Panc1 (cell line): ENCODE data around the gene PHLDA3. TPM values are rescaled to one million over a fixed set of nuclear protein-coding genes. Genes with fewer than 3 reads are reported as not detected.

ENCODE experiments used
- ATAC-seq: fragments of 200-7000 bp; cut with Tn5 transposase; 2 replicates; pipeline ENCODE4 v1.9.1; 2020; ENCODE audit warnings: mild to moderate bottlenecking, moderate library complexity
- BruUV-seq: library from RNA; stranded (reverse); fragments of 400-500 nt; replicated peaks from 2 replicates; lab custom pipeline; 2021; lab: Mats Ljungman, UMichigan
- CTCF ChIA-PET: fragments of 300-600 bp; sonication (Branson Sonifier 250); formaldehyde crosslinking; loops from one replicate; lab custom pipeline; 2022; ENCODE audit warnings: antibody characterized with exemption; lab: Charles Lee
- POLR2A ChIA-PET: fragments of 300-600 bp; sonication (Branson Sonifier 250); formaldehyde crosslinking; loops from one replicate; lab custom pipeline; 2022; ENCODE audit warnings: antibody characterized with exemption; lab: Charles Lee
- DNase-seq: peaks from one replicate; pipeline ENCODE4 v3.0.0-alpha.2; 2010; ENCODE audit warnings: low read depth, low spot score
- H3K27ac ChIP-seq: 2 replicates; pipeline ENCODE4 v1.5.1; 2011; ENCODE audit warnings: mild to moderate bottlenecking, low read length, inconsistent platforms
- H3K27me3 ChIP-seq: fragments of 200-500 bp; sonication (Bioruptor generic); 2 replicates; pipeline ENCODE4 v1.6.0; 2014; ENCODE audit warnings: low read length, inconsistent platforms; ENCODE audit not compliant: control insufficient read depth, insufficient read depth
- H3K36me3 ChIP-seq: fragments of 200-500 bp; sonication (Bioruptor generic); 2 replicates; pipeline ENCODE4 v1.5.1; 2014; ENCODE audit warnings: inconsistent platforms, mild to moderate bottlenecking, low read length, moderate library complexity; ENCODE audit not compliant: control insufficient read depth, insufficient read depth
- H3K4me1 ChIP-seq: 2 replicates; pipeline ENCODE4 v1.5.1; 2011; ENCODE audit warnings: inconsistent platforms, mild to moderate bottlenecking, low read length, moderate library complexity; ENCODE audit not compliant: control insufficient read depth, insufficient read depth
- H3K4me3 ChIP-seq, 2 experiments: 2 replicates each; pipeline ENCODE4 v1.5.1; 2011 to 2012; ENCODE audit warnings: low read depth in 2 of 2, low read length in 2 of 2, mild to moderate bottlenecking in 2 of 2, inconsistent platforms in 1 of 2, moderate library complexity in 1 of 2
- H3K9me3 ChIP-seq: fragments of 200-500 bp; sonication (Bioruptor generic); 2 replicates; pipeline ENCODE4 v1.5.1; 2014; ENCODE audit warnings: low read depth, mild to moderate bottlenecking, inconsistent platforms, low read length, moderate library complexity; ENCODE audit not compliant: control insufficient read depth, insufficient read depth
- CTCF ChIP-seq: fragments of 450-650 bp; IDR thresholded peaks from 2 replicates; pipeline ENCODE4 v1.5.1; 2017; ENCODE audit warnings: mild to moderate bottlenecking
- POLR2AphosphoS5 ChIP-seq: IDR thresholded peaks from 2 replicates; pipeline ENCODE4 v1.6.1; 2012; ENCODE audit warnings: mild to moderate bottlenecking, low read depth, low read length, moderate library complexity
- SIN3A ChIP-seq: IDR thresholded peaks from 2 replicates; pipeline ENCODE4 v1.6.1; 2012; ENCODE audit warnings: low read depth, mild to moderate bottlenecking, low read length, moderate library complexity, borderline replicate concordance; ENCODE audit not compliant: insufficient read depth
- TCF7L2 ChIP-seq: IDR thresholded peaks from 2 replicates; pipeline ENCODE4 v1.6.1; 2011; ENCODE audit warnings: mild to moderate bottlenecking, low read depth, low read length, inconsistent platforms
- in situ Hi-C: cut with HindIII; loops from 2 replicates; pipeline ENCODE4 v1.10.0; 2016; ENCODE audit warnings: low sequenced_read_pairs, low pct_unique_long_range_greater_than_20kb
- intact Hi-C: fragments of 100-400 bp; cut with micrococcal nuclease; formaldehyde crosslinking; loops from one replicate; pipeline ENCODE4 v1.10.0; 2022; ENCODE audit not compliant: unreplicated experiment
- total RNA-seq: library from RNA; stranded (reverse); gene quantifications from one replicate; pipeline ENCODE4 v1.2.1, GENCODE V29; 2021; ENCODE audit not compliant: unreplicated experiment
- TF ChIP-seq, protein P1 (sequence below), 2 experiments: IDR thresholded peaks; 2 replicates each; pipeline ENCODE4 v1.6.1; 2011 to 2012; ENCODE audit warnings: low read depth in 2 of 2, control low read depth in 1 of 2, low read length in 1 of 2, mild to moderate bottlenecking in 1 of 2, moderate library complexity in 1 of 2; ENCODE audit not compliant: insufficient read depth in 1 of 2

Gene PHLDA3
- total RNA-seq, 1 experiment from 2014 or later: 12.3 TPM

DNA sequence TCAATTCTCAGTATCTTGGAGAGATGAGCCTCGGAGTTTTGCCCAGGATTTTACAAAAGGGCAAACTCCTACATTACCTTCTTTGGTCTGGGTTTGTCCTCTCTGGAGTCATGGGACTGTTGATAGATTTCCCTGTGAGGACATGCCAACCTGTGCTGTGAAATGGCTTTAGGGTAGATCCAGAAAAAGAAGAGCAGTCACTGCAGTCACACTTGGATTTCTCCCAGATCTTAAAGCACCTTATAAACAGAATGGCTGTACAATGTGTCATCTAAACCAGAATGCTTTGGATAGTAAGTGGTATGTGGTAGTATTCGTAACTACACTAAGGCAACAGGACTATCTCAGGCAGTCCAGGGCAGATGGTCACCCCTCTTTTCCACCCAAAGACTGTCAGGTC lies 39.8 kb upstream of the PHLDA3 start:
- Histone ChIP-seq H3K9me3 (no peaks in the 10 kb centered on the region), H3K4me1 (peaks cover 33% of the 10 kb centered on the region), H3K27me3 (no peaks in the 10 kb centered on the region), H3K27ac (no peak overlapping the region), H3K4me3 (no peak overlapping the region), H3K36me3 (no peaks in the 10 kb centered on the region)
- ATAC-seq: no peak
- CTCF ChIA-PET: interaction anchor here (0.6 kb wide), 1 partner anchor 73 kb away, joined by 4 read pairs; no protein-coding TSS in a partner anchor
- in situ Hi-C loops: no loop called here
- intact Hi-C loops: no loop called here
- TF ChIP-seq CTCF (no peak), SIN3A (no peak), POLR2AphosphoS5 (no peak), TCF7L2 (no peak)
- TF ChIP-seq, protein P1, sequence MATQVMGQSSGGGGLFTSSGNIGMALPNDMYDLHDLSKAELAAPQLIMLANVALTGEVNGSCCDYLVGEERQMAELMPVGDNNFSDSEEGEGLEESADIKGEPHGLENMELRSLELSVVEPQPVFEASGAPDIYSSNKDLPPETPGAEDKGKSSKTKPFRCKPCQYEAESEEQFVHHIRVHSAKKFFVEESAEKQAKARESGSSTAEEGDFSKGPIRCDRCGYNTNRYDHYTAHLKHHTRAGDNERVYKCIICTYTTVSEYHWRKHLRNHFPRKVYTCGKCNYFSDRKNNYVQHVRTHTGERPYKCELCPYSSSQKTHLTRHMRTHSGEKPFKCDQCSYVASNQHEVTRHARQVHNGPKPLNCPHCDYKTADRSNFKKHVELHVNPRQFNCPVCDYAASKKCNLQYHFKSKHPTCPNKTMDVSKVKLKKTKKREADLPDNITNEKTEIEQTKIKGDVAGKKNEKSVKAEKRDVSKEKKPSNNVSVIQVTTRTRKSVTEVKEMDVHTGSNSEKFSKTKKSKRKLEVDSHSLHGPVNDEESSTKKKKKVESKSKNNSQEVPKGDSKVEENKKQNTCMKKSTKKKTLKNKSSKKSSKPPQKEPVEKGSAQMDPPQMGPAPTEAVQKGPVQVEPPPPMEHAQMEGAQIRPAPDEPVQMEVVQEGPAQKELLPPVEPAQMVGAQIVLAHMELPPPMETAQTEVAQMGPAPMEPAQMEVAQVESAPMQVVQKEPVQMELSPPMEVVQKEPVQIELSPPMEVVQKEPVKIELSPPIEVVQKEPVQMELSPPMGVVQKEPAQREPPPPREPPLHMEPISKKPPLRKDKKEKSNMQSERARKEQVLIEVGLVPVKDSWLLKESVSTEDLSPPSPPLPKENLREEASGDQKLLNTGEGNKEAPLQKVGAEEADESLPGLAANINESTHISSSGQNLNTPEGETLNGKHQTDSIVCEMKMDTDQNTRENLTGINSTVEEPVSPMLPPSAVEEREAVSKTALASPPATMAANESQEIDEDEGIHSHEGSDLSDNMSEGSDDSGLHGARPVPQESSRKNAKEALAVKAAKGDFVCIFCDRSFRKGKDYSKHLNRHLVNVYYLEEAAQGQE (IDR thresholded peaks at IDR 0.05; ENCODE audit: insufficient read depth in 1 of 2, low read depth in 2 of 2, low read length in 1 of 2): no peak
- no TSS peak for BruUV-seq
- POLR2A ChIA-PET: no interaction called here
- no peak for DNase-seq

- Histone ChIP-seq H3K27ac (peak overlapping the region; percentile 89), H3K9me3 (no peaks in the 10 kb centered on the region), H3K4me1 (peaks cover 44% of the 10 kb centered on the region), H3K4me3 (peak overlapping the region; percentile 67 to 76), H3K36me3 (no peaks in the 10 kb centered on the region), H3K27me3 (no peaks in the 10 kb centered on the region)
- BruUV-seq: no TSS peak
- POLR2A ChIA-PET: no interaction called here
- no peak for TF ChIP-seq SIN3A
- no peak for TF ChIP-seq POLR2AphosphoS5
- no peak for TF ChIP-seq CTCF
- TF ChIP-seq, protein P1 (IDR thresholded peaks at IDR 0.05; ENCODE audit: insufficient read depth in 1 of 2, low read depth in 2 of 2, low read length in 1 of 2): no peak
- no peak for DNase-seq
- intact Hi-C loops: no loop called here
- CTCF ChIA-PET: interaction anchor here (0.7 kb wide), 1 partner anchor 14 kb away, joined by 7 read pairs; no protein-coding TSS in a partner anchor
- ATAC-seq: peak; percentile 4; the same call in 1 of the 2 replicates
- in situ Hi-C loops: no loop called here
Measured at GRCh38 chr1:201507360-201507675, 38.3 kb upstream of the PHLDA3 start.
